Trophoblast cell (in vitro differentiated cells and primary cell): ENCODE data around the gene MED12L.

Source experiments
- DNase-seq, 2 donors: peaks; one replicate each; pipeline ENCODE4 v3.0.0-alpha.2; 2016
- H2AFZ ChIP-seq: 2 replicates; pipeline ENCODE4 v1.6.1; 2013; ENCODE audit warnings: low read length, moderate library complexity, mild to moderate bottlenecking; ENCODE audit not compliant: insufficient read depth, poor library complexity
- H2AK5ac ChIP-seq: 2 replicates; pipeline ENCODE4 v1.6.1; 2013; ENCODE audit warnings: mild to moderate bottlenecking, low read length
- H2BK120ac ChIP-seq: 2 replicates; pipeline ENCODE4 v1.6.1; 2013; ENCODE audit warnings: low read length, mild to moderate bottlenecking, moderate library complexity; ENCODE audit not compliant: insufficient read depth, poor library complexity
- H2BK12ac ChIP-seq: 2 replicates; pipeline ENCODE4 v1.6.1; 2013; ENCODE audit warnings: mild to moderate bottlenecking, low read length, moderate library complexity
- H2BK5ac ChIP-seq: 2 replicates; pipeline ENCODE4 v1.6.1; 2013; ENCODE audit warnings: low read length, low read depth, moderate library complexity, mild to moderate bottlenecking; ENCODE audit not compliant: poor library complexity
- H3K14ac ChIP-seq: 2 replicates; pipeline ENCODE4 v1.6.1; 2013; ENCODE audit warnings: mild to moderate bottlenecking, low read length
- H3K18ac ChIP-seq: 2 replicates; pipeline ENCODE4 v1.6.1; 2013; ENCODE audit warnings: mild to moderate bottlenecking, low read length
- H3K23ac ChIP-seq: 2 replicates; pipeline ENCODE4 v1.6.1; 2013; ENCODE audit warnings: low read length
- H3K27ac ChIP-seq: 2 replicates; pipeline ENCODE4 v1.5.1; 2013; ENCODE audit warnings: low read depth, mild to moderate bottlenecking, inconsistent platforms, low read length, moderate library complexity
- H3K27me3 ChIP-seq: 2 replicates; pipeline ENCODE4 v1.6.1; 2013; ENCODE audit warnings: inconsistent platforms, mild to moderate bottlenecking, low read length, moderate library complexity; ENCODE audit not compliant: insufficient read depth
- H3K36me3 ChIP-seq, 2 experiments: 1 replicate in 1 of 2; 2 replicates in 1 of 2; pipeline ENCODE4 v1.6.1; 2013; ENCODE audit warnings: low read length in 2 of 2, mild to moderate bottlenecking in 2 of 2, moderate library complexity in 1 of 2; ENCODE audit not compliant: insufficient read depth in 2 of 2, control insufficient read depth in 1 of 2
- H3K4ac ChIP-seq: 2 replicates; pipeline ENCODE4 v1.6.1; 2013; ENCODE audit warnings: low read depth, mild to moderate bottlenecking, low read length, moderate library complexity
- H3K4me1 ChIP-seq, 2 experiments: 1 replicate in 1 of 2; 2 replicates in 1 of 2; pipeline ENCODE4 v1.6.1; 2013; ENCODE audit warnings: low read length in 2 of 2, mild to moderate bottlenecking in 2 of 2, moderate library complexity in 1 of 2; ENCODE audit not compliant: insufficient read depth in 2 of 2, control insufficient read depth in 1 of 2
- H3K4me2 ChIP-seq: 2 replicates; pipeline ENCODE4 v1.6.1; 2013; ENCODE audit warnings: inconsistent platforms, mild to moderate bottlenecking, low read length, moderate library complexity
- H3K4me3 ChIP-seq: 2 replicates; pipeline ENCODE4 v1.5.1; 2013; ENCODE audit warnings: mild to moderate bottlenecking, low read depth, low read length, inconsistent platforms
- H3K79me1 ChIP-seq: one replicate; pipeline ENCODE4 v1.6.1; 2013; ENCODE audit warnings: low read length
- H3K79me2 ChIP-seq: 2 replicates; pipeline ENCODE4 v1.6.1; 2013; ENCODE audit warnings: low read length, mild to moderate bottlenecking; ENCODE audit not compliant: control insufficient read depth, insufficient read depth, poor library complexity
- H3K9ac ChIP-seq: 2 replicates; pipeline ENCODE4 v1.6.1; 2013; ENCODE audit warnings: mild to moderate bottlenecking, low read length
- H3K9me3 ChIP-seq: 2 replicates; pipeline ENCODE4 v1.6.1; 2013; ENCODE audit warnings: low read depth, mild to moderate bottlenecking, control low read depth, inconsistent platforms, low read length; ENCODE audit not compliant: insufficient read depth
- H4K12ac ChIP-seq: 2 replicates; pipeline ENCODE4 v1.6.1; 2013; ENCODE audit warnings: low read depth, mild to moderate bottlenecking, low read length, moderate library complexity
- H4K8ac ChIP-seq: 2 replicates; pipeline ENCODE4 v1.6.1; 2013; ENCODE audit warnings: low read depth, mild to moderate bottlenecking, low read length, moderate library complexity
- H4K91ac ChIP-seq: one replicate; pipeline ENCODE4 v1.6.1; 2013; ENCODE audit warnings: low read depth, mild to moderate bottlenecking, low read length, moderate library complexity
- WGBS: extraction: QIAGEN DNeasy Blood & Tissue Kit; methylation state at CpG from one replicate; pipeline ENCODE4 v1.1.7; 2013; ENCODE audit warnings: missing lambda C conversion rate; ENCODE audit not compliant: insufficient read length, insufficient coverage; ENCODE audit errors: extremely low coverage; 5-methylcytosine and 5-hydroxymethylcytosine counted together

The MED12L gene

GRCh38 chr3:151084893-151085226 lies 604 bp upstream of the MED12L start:
- Histone ChIP-seq H3K27me3 (no peaks in the 10 kb centered on the region), H3K4me3 (peak overlapping the region; percentile 93), H3K14ac (peak overlapping the region; percentile 80), H4K12ac (peak overlapping the region; percentile 63), H3K9me3 (no peaks in the 10 kb centered on the region), H4K8ac (peak overlapping the region; percentile 75), H3K27ac (peak overlapping the region; percentile 94), H2BK5ac (peak overlapping the region; percentile 84), H3K4me2 (peak overlapping the region; percentile 82), H2AK5ac (peak overlapping the region; percentile 21), H3K9ac (no peak overlapping the region), H3K23ac (no peak overlapping the region), H3K36me3 (no peaks in the 10 kb centered on the region), H2BK120ac (peak overlapping the region; percentile 75), H3K4me1 (peaks cover 7 to 14% of the 10 kb centered on the region in 2 experiments), H3K79me2 (peaks cover 23% of the 10 kb centered on the region), H3K18ac (peak overlapping the region; percentile 58), H2AFZ (peak overlapping the region; percentile 82), H3K79me1 (peaks cover 24% of the 10 kb centered on the region), H2BK12ac (peak overlapping the region; percentile 24), H4K91ac (peak overlapping the region; percentile 88), H3K4ac (peak overlapping the region; percentile 69)
- no peak for DNase-seq
- WGBS = no CpG with 5 or more reads among the region's 14 CpGs

GRCh38 chr3:151085889-151086483 lies 522 bp downstream of the MED12L start:
- H3K4ac ChIP-seq = peak overlapping the region; percentile 83
- DNase-seq = no peak
- peak overlapping the region; percentile 73 for H3K18ac ChIP-seq
- peak overlapping the region; percentile 94 for H3K27ac ChIP-seq
- H3K79me2 ChIP-seq = peaks cover 25% of the 10 kb centered on the region
- peak overlapping the region; percentile 51 for H2BK12ac ChIP-seq
- peak overlapping the region; percentile 34 for H4K12ac ChIP-seq
- WGBS = no CpG with 5 or more reads among the region's 60 CpGs
- H3K79me1 ChIP-seq = peaks cover 24% of the 10 kb centered on the region
- peaks cover 8 to 14% of the 10 kb centered on the region in 2 experiments for H3K4me1 ChIP-seq
- no peaks in the 10 kb centered on the region for H3K9me3 ChIP-seq
- H3K4me2 ChIP-seq = peak overlapping the region; percentile 82
- H2AK5ac ChIP-seq = peak overlapping the region; percentile 34
- H2BK120ac ChIP-seq = peak overlapping the region; percentile 75
- no peaks in the 10 kb centered on the region for H3K27me3 ChIP-seq
- peak overlapping the region; percentile 65 for H2AFZ ChIP-seq
- H4K8ac ChIP-seq = peak overlapping the region; percentile 75
- peak overlapping the region; percentile 93 for H3K4me3 ChIP-seq
- H3K23ac ChIP-seq = no peak overlapping the region
- H3K14ac ChIP-seq = peak overlapping the region; percentile 85
- peak overlapping the region; percentile 80 for H3K9ac ChIP-seq
- peak overlapping the region; percentile 88 for H4K91ac ChIP-seq
- H3K36me3 ChIP-seq = no peaks in the 10 kb centered on the region
- H2BK5ac ChIP-seq = peak overlapping the region; percentile 84

- Histone ChIP-seq H3K9me3 (no peaks in the 10 kb centered on the region), H4K91ac (peak overlapping the region; percentile 31), H3K27ac (peak overlapping the region; percentile 94), H3K18ac (peak overlapping the region; percentile 40), H2BK5ac (peak overlapping the region; percentile 84), H3K4me3 (peak overlapping the region; percentile 93), H3K23ac (no peak overlapping the region), H3K79me1 (peaks cover 24% of the 10 kb centered on the region), H3K9ac (peak overlapping the region; percentile 80), H3K4ac (peak overlapping the region; percentile 49), H2AFZ (no peak overlapping the region), H2BK12ac (peak overlapping the region; percentile 28), H3K27me3 (no peaks in the 10 kb centered on the region), H2BK120ac (peak overlapping the region; percentile 28), H3K14ac (peak overlapping the region; percentile 41), H4K12ac (no peak overlapping the region), H3K4me1 (peaks cover 15 to 22% of the 10 kb centered on the region in 2 experiments), H3K36me3 (no peaks in the 10 kb centered on the region), H3K4me2 (peak overlapping the region; percentile 82), H4K8ac (no peak overlapping the region), H2AK5ac (no peak overlapping the region), H3K79me2 (peaks cover 27% of the 10 kb centered on the region)
- peak; percentile 70 for DNase-seq
- WGBS = no CpG with 5 or more reads among the region's 81 CpGs
These were observed 1.3 kb downstream of the MED12L start for GRCh38 chr3:151086484-151087456.

- H3K18ac ChIP-seq = no peak overlapping the region
- no peak overlapping the region for H2BK12ac ChIP-seq
- H3K4me1 ChIP-seq = peaks cover 17 to 23% of the 10 kb centered on the region in 2 experiments
- H3K36me3 ChIP-seq = no peaks in the 10 kb centered on the region
- H3K4me2 ChIP-seq = peak overlapping the region; percentile 82
- H3K4ac ChIP-seq = peak overlapping the region; percentile 51
- H3K27me3 ChIP-seq = no peaks in the 10 kb centered on the region
- peaks cover 24% of the 10 kb centered on the region for H3K79me1 ChIP-seq
- no peaks in the 10 kb centered on the region for H3K9me3 ChIP-seq
- no peak overlapping the region for H4K8ac ChIP-seq
- no peak overlapping the region for H2BK5ac ChIP-seq
- no peak for DNase-seq
- no peak overlapping the region for H3K23ac ChIP-seq
- no peak overlapping the region for H3K14ac ChIP-seq
- H2AFZ ChIP-seq = no peak overlapping the region
- H4K12ac ChIP-seq = no peak overlapping the region
- no peak overlapping the region for H3K4me3 ChIP-seq
- H3K9ac ChIP-seq = no peak overlapping the region
- H2BK120ac ChIP-seq = no peak overlapping the region
- no CpG with 5 or more reads among the region's 2 CpGs for WGBS
- H4K91ac ChIP-seq = no peak overlapping the region
- no peak overlapping the region for H3K27ac ChIP-seq
- H3K79me2 ChIP-seq = peaks cover 29% of the 10 kb centered on the region
- no peak overlapping the region for H2AK5ac ChIP-seq
These were observed 2.2 kb downstream of the MED12L start for GRCh38 chr3:151087648-151088047.
